Stimulated activated naive CD8-positive, alpha-beta T cell treated with anti-CD3 and anti-CD28 coated beads, Interleukin-15, Interleukin-2, amounts not matched to agents 100 ng/mL and 50 ng/mL, for 24 hours (primary cell): ENCODE results near the gene TAOK3.

Experiments
- H3K27ac Mint-ChIP-seq: one replicate; pipeline ENCODE4 v1.8.0; 2021; ENCODE audit warnings: mild to moderate bottlenecking, mixed read lengths
- H3K27me3 Mint-ChIP-seq: one replicate; pipeline ENCODE4 v1.8.0; 2021; ENCODE audit warnings: mixed read lengths
- H3K36me3 Mint-ChIP-seq: one replicate; pipeline ENCODE4 v1.8.0; 2021; ENCODE audit warnings: low read depth, mixed read lengths
- H3K4me1 Mint-ChIP-seq: one replicate; pipeline ENCODE4 v1.8.0; 2021; ENCODE audit warnings: low read depth, mixed read lengths
- H3K4me3 Mint-ChIP-seq: one replicate; pipeline ENCODE4 v1.8.0; 2021; ENCODE audit warnings: mild to moderate bottlenecking, mixed read lengths
- H3K9me3 Mint-ChIP-seq: one replicate; pipeline ENCODE4 v1.8.0; 2021; ENCODE audit warnings: mixed read lengths

Gene TAOK3

DNA sequence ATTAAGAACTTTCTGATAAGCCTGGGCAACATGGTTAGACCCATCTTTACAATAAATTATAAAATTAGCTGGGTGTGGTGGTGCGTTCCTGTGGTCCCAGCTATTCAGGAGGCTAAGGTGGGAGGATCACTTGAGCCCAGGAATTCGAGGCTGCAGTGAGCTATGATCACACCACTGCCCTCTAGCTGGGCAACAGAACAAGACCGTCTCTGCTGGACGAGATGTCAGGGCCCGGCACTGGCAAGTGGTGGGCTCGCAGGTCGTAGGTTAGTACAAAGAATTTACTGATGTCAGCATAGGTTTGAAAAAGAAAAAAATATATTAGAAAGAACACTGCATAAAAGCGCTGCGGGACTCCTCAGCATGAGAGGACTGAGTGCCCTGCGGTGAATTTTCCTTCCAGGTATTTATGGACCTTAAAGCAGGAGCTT, 253.2 kb downstream of the TAOK3 start:
- no peaks in the 10 kb centered on the region for H3K27me3 Mint-ChIP-seq
- no peak overlapping the region for H3K4me3 Mint-ChIP-seq
- H3K9me3 Mint-ChIP-seq = no peaks in the 10 kb centered on the region
- H3K4me1 Mint-ChIP-seq = peaks cover 6% of the 10 kb centered on the region
- no peak overlapping the region for H3K27ac Mint-ChIP-seq
- no peaks in the 10 kb centered on the region for H3K36me3 Mint-ChIP-seq

DNA sequence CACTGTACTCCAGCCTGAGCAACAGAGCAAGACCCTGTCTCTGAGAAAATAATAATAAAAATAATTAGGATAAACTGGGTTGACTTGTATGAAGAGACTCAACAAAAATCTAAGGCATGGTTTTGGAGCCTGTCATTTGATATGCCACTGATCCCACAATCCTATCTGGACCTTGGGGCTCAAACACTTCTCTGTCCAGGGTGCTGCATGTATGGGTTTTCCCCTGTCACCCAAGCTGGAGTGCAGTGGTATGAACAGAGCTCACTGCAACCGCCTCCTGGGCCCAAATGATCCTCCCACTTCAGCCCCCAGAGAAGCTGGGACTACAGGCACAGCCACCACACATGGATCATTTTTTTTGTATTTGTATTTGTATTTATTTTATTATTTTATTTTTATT, 263.6 kb downstream of the TAOK3 start:
- Mint-ChIP-seq H3K27me3 (peaks cover 5% of the 10 kb centered on the region), H3K36me3 (no peaks in the 10 kb centered on the region), H3K27ac (no peak overlapping the region), H3K4me3 (no peak overlapping the region), H3K9me3 (no peaks in the 10 kb centered on the region), H3K4me1 (peaks cover 5% of the 10 kb centered on the region)

DNA sequence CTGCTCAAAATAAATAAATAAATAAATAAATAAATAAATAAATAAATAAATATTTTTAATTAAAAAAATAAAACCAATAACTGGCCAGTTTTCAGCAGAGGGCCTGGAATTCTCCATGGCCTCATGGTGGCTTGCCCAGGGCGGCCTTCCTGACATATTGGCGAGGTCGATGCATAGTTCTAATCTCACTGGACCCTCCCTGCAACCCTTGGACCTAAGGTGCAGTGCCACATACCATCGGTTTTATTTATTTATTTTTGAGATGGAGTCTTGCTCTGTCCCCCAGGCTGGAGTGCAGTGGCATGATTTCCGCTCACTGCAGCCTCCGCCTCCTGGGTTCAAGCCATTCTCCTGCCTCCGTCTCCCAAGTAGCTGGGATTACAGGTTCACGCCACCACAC, 265.0 kb downstream of the TAOK3 start:
- Mint-ChIP-seq H3K4me3 (no peak overlapping the region), H3K27me3 (peaks cover 9% of the 10 kb centered on the region), H3K9me3 (no peaks in the 10 kb centered on the region), H3K27ac (no peak overlapping the region), H3K36me3 (no peaks in the 10 kb centered on the region), H3K4me1 (peaks cover 9% of the 10 kb centered on the region)

DNA sequence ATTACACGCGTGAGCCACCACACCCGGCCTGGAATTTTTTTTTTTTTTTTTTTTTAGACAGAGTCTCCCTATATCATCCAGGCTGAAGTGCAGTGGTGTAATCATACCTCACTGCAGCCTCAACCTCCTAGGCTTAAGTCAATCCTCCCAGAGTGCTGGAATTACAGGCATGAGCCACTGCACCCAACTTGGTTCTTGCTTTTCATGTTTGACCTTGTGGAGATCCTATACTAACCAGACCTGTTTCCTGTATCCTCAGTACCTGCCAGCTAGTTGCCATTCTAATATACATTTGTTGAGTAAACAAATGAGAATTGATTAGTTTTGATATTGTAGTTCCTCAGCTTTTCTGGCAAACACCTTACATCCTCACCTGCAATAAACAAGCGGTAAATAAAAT, 265.7 kb downstream of the TAOK3 start:
- Mint-ChIP-seq H3K27me3 (peaks cover 11% of the 10 kb centered on the region), H3K4me1 (peaks cover 9% of the 10 kb centered on the region), H3K4me3 (no peak overlapping the region), H3K36me3 (no peaks in the 10 kb centered on the region), H3K9me3 (no peaks in the 10 kb centered on the region), H3K27ac (no peak overlapping the region)

DNA sequence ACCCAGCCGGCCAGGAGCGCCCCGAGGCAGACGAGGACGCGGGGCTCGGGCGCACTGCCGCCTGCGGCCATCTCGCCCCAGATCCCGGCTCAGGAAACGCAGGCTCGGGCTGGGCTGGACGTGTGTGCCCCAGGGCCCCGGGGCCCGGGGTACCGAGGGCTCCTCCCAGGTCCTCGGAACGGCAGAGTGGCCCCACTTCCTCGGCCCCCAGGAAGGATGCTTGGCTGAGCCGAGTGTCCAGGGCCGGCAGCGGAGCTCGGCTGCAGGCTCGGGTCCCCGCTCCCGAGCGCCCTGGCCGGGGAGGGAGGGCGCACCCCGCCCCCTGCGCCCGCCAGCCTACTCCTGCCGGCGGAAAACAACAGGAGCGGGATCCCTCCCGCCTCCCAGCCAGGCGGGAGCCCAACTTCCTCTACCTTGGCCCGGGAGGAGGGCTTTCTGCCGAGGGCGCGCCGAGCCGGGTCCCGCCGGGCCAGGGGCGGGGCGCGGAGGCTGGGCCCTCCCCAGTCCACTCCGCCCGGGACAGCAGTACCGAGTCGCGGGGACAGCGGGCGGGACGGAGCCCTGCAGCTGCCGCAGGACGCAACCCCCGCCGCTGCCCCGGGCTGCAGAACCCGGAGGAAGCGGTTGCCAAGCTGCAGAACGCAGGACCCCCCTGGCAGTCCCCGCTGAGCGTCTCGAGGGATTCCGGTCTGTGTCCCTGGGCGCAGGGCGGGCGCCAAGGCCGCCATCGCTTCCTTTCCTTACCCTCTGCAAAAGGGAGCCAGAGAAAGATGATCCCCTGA, 268.9 kb downstream of the TAOK3 start, which contains the start of gene VSIG10:
Gene VSIG10 (minus strand): TSS at position 411 of the 782 bp plus-strand sequence. CDS start 340 bp downstream, at position 71.
- H3K27me3 Mint-ChIP-seq = peaks cover 20% of the 10 kb centered on the region
- H3K4me1 Mint-ChIP-seq = peaks cover 9% of the 10 kb centered on the region
- no peaks in the 10 kb centered on the region for H3K9me3 Mint-ChIP-seq
- H3K4me3 Mint-ChIP-seq = peak within 1 kb of the TSS; percentile 86
- H3K27ac Mint-ChIP-seq = peak within 1 kb of the TSS; percentile 58
- no peaks in the 10 kb centered on the region for H3K36me3 Mint-ChIP-seq

DNA sequence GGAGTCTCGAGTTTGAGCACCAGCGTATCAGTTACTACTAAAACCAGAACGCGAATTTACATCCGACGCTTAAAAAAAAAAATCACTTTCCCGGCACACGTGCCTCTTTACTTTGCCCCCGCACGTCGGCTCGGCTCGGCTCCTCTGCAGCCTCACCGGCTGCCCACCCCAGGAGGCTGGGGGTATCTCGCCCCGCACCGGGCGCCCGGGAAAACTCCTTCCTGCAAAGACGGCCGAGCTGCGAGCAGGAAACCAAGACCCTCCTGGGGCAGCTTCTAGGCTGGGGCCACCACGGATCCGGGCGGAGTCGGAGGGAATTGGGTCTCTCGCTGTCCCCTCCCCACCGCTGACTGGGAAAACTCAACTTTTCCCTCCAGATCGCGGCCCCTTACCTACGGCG, 269.5 kb downstream of the TAOK3 start:
- peak overlapping the region; percentile 86 for H3K4me3 Mint-ChIP-seq
- H3K4me1 Mint-ChIP-seq = peaks cover 9% of the 10 kb centered on the region
- H3K27ac Mint-ChIP-seq = peak overlapping the region; percentile 58
- no peaks in the 10 kb centered on the region for H3K36me3 Mint-ChIP-seq
- no peaks in the 10 kb centered on the region for H3K9me3 Mint-ChIP-seq
- H3K27me3 Mint-ChIP-seq = peaks cover 20% of the 10 kb centered on the region

DNA sequence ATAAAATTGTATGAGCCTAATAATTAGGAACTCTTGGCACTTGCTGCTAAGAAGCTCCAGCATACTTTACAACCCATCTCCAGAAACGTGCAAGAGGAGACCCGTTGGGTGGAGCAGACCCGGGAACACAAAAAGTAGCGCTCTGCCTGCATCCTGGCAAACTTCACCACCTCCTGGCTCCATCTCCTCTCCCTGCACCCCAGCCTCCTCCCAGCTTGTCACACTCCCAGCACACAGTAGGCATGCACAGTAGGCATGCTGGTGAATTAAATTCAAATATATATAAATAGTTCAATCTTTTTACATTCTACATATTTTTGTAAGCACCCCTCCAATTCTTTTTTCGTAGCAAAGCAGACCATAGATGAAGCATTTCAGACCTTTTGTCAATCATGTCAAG, 270.1 kb downstream of the TAOK3 start:
- H3K27ac Mint-ChIP-seq = peak overlapping the region; percentile 58
- no peaks in the 10 kb centered on the region for H3K9me3 Mint-ChIP-seq
- H3K4me3 Mint-ChIP-seq = peak overlapping the region; percentile 86
- H3K4me1 Mint-ChIP-seq = peaks cover 9% of the 10 kb centered on the region
- H3K27me3 Mint-ChIP-seq = peaks cover 20% of the 10 kb centered on the region
- no peaks in the 10 kb centered on the region for H3K36me3 Mint-ChIP-seq

DNA sequence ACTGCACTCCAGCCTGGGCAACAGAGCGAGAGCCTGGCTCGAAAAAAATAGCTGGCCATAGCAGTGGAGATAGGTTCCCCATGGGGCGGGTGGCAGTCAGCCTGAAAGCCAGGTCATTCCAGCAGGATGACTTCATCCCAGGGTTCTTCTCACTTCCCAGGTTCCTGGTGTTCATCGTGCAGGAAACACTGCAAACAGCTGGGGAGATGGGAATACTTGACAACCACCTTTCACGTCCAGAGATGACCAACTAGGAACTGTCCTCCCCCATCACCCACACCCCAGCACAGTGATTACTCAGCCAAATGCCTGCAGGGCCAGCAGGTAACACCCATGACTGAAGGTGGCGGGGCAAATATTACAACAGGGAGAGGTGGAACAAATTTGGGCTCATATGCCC, 270.6 kb downstream of the TAOK3 start:
- no peaks in the 10 kb centered on the region for H3K9me3 Mint-ChIP-seq
- no peak overlapping the region for H3K4me3 Mint-ChIP-seq
- no peak overlapping the region for H3K27ac Mint-ChIP-seq
- no peaks in the 10 kb centered on the region for H3K36me3 Mint-ChIP-seq
- peaks cover 9% of the 10 kb centered on the region for H3K4me1 Mint-ChIP-seq
- peaks cover 20% of the 10 kb centered on the region for H3K27me3 Mint-ChIP-seq

DNA sequence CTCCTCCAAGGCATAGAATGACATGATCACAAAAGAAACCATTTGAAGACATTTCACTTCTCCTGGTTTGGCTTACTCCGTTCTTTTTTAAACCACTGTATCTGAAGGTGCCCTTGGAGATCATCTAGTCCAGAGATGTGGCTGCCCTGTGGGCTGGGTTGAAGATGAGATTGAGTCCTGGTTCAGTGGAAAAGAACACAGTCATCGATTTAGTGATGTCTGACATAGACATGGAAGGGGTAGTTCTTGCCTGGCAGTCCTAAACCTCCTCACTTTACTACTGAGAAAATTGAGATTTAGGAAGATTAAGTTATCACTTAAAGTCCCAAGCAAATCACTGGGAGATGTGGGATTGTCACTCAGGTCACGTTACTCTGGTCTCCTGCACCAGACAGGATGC, 271.7 kb downstream of the TAOK3 start:
- H3K27me3 Mint-ChIP-seq = peaks cover 20% of the 10 kb centered on the region
- no peak overlapping the region for H3K27ac Mint-ChIP-seq
- peaks cover 9% of the 10 kb centered on the region for H3K4me1 Mint-ChIP-seq
- H3K36me3 Mint-ChIP-seq = no peaks in the 10 kb centered on the region
- no peaks in the 10 kb centered on the region for H3K9me3 Mint-ChIP-seq
- H3K4me3 Mint-ChIP-seq = no peak overlapping the region
